Activated CD4-positive, alpha-beta T cell treated with anti-CD3 and anti-CD28 coated beads, Interleukin-2, amount 50 U/mL, for 16 hours (primary cell): ENCODE data around the gene CES5A.
"Not testable (repeated sequence)": the region's sequence is repeated elsewhere in the genome, so short reads cannot be mapped to it uniquely, and the experiment has no call there.

ENCODE experiments used
- DNase-seq: peaks from one replicate; pipeline ENCODE4 v3.0.0-alpha.2; 2020

CES5A gene

DNA sequence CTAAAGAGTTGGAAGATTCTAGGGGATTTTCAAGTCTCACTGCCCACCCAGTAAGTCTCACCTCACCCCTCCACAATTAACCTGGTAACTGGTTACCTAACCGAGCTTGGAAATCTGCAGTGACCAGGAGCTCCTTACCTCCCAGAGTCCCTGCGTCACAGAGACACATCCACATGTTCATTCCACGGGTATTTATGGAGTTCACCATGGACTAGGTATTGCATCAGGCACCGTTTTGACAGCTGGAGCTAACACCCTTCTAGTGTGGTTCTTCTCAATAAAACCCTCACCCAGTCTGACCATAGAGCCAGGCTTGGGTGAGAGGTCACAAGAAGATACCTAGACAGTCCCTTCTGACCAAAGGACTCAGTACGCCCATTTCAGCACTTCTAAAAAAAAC is 2.1 kb downstream of the CES5A start:
- no peak for DNase-seq

DNA sequence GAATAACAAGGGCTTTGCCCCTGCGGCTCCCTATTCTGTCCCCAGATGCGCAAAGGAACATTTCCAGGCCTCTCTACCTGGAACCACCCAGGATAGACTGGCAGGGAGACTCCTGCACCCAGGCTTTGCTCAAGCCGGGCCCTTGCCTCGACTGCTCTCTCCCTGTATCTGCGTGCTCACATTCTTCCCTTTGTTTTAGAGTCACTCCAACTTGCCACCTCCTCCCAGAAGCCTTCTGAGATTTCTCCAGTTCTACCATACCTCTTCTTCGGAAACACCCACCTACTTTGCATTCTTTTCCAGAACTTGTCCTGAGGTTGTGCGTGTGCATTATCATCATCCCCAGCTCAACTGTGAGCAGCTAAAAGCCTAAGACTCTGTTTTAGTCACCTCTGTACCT is 3.0 kb downstream of the CES5A start:
- DNase-seq, result no peak

DNA sequence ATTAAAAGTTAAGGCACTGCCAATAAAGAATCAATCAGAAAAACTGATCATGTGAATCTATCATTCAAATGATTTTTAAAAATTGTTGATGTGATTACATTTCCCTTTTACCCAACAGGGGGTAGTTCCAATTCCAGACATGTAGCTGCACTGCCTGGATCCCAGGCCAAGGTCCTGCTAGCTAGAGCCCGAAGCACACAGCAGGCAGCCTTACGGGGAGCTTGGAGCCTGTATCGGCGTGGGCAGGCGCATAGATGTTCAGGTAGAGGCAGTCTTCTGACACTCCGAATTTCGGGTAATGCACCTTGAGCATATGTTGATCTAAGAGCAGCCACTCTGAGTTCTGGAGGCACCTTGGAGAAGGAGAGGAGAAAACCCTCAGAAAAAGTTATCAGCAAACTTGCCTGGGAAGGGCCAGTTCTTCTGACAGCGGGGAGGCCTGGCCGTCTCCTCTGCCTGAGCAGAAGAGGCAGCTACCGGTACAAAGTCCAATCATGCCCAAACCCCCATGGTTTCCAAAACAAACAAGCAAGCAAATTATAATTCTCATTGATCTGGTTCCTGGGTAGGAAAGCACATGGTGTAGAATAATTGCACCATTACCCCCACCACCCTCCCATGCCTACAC is 3.6 kb downstream of the CES5A start:
- DNase-seq, result no peak

DNA sequence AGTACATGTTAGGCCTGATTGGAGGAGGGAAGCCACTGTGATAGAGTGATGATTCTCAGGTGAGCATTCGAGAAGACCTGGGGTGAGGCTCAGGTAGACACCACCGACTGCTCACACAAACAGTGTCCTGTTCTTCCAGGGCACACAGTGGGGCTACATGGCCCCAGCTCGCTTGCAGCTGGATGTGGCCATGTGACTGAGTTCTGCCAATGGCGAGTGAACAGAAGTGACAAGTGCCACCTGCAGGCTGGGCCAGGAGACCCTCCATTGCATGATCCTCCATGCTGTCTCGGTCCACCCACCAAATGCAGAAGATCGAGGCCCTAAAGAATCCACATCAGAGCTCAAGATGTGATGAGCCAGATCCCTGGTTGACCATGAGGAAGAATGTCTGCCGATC is 6.2 kb downstream of the CES5A start:
- no peak for DNase-seq

DNA sequence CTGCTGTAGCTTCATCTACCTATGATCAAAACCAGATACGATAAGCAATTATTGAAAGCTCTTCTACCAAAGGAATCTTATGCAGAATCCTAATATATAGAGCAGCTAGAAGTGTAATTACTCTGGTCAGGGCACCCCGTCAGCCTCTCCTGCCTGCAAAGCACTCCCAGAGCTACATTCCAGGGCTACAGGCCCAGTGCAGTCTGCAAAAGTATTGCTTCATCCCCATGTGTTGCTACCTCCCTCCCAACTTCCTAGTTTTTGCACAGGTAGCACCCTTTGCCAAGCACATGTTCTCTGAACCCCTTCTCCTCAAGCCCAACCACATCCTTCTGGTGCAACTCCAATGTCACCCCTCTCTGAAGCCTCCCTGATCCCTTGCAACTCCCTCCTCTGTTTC is 7.0 kb downstream of the CES5A start:
- DNase-seq, result no peak

DNA sequence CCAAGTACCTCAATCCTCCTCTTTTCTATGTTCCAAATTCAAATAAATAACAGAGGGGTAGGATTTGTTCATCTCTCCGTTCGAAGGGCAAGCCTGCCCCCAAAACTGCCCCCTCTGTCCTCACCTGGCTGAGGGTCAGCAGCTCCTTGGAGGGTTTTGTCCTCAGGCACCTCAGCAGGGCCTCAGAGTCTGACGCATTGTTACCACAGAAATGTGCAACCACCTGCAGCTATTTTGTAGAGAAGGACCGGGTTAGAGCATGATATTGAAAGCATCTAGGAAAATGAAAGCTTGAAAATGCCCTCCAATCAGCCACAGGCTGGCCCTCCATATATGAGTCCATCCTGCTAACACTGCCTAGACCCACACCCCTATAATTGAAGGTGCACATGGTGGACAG is 13.9 kb downstream of the CES5A start:
- DNase-seq, result no peak

DNA sequence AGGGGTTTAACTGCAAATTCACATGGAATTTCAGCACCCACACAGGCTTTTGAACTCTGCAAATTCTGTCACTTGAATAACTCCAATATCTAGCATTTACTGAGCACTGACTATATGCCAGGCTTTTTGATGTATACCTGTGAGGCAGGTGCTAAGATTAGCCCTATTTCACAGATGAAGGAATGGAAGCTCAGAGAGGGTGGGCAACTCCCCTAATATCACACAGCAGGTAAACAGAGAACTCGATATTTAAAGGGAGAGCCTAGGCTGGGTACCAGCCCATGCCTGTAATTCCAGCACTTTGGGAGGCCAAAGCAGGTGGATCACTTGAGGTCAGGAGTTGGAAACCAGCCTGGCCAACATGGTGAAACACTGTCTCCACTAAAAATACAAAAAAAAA is 17.5 kb downstream of the CES5A start:
- not testable (repeated sequence) for DNase-seq

DNA sequence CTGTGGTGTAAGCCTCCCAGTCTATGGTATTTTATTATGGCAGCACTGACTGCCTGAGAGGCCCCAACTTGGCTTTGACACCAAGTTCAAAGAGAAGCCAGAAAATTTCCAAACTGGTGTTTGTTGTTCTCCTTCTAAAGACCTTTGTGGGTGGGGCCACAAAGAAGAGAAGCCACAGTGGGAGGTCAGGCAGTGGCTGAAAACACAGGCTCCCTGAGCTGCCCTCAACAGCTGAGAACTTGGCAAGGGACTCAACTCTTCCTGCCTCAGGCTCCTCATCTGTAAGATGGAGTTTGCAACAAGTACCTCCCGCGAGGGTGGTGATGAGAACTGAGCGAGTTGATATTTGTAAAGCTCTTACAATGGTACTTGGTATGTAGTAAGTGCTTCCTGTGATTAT is 18.2 kb downstream of the CES5A start:
- DNase-seq, result no peak

DNA sequence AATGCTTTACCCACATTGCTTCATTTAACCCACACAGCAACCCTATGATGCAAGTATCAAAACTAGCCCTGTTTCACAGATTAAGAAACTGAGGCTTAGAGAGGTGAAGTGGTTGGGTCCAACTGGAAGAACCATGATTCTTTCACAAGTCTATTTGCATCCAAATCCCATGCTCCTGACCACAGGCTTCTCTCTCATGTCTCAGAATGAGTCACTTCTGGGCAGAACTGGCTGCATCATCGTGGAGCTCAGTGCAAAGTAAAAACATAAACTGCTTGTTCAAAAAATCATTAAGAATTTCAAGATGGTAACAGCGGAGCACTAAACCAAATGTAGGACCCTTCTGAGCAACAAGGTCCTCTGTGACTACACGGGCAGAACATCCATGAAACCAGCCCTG is 22.1 kb downstream of the CES5A start:
- DNase-seq, result no peak

DNA sequence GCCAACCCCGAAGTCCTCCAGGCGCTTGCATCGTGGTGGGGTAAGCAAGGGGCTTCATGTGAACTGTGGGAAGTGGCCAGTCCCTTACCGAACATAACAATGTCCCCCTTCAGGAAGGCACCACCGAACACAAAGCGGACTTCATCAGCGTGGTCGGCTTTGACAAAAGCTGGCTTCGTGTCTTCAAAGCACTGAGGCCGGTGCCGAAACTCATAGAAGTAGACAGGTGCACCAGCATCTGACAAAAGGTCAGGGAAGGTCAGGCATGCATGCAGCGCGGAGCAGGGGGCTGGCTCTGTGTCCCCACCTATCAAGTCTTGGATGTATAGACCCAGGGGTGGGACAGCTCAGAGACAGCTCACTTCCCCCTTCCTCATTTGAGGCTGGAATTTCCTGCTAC is 25.6 kb downstream of the CES5A start:
- no peak for DNase-seq

DNA sequence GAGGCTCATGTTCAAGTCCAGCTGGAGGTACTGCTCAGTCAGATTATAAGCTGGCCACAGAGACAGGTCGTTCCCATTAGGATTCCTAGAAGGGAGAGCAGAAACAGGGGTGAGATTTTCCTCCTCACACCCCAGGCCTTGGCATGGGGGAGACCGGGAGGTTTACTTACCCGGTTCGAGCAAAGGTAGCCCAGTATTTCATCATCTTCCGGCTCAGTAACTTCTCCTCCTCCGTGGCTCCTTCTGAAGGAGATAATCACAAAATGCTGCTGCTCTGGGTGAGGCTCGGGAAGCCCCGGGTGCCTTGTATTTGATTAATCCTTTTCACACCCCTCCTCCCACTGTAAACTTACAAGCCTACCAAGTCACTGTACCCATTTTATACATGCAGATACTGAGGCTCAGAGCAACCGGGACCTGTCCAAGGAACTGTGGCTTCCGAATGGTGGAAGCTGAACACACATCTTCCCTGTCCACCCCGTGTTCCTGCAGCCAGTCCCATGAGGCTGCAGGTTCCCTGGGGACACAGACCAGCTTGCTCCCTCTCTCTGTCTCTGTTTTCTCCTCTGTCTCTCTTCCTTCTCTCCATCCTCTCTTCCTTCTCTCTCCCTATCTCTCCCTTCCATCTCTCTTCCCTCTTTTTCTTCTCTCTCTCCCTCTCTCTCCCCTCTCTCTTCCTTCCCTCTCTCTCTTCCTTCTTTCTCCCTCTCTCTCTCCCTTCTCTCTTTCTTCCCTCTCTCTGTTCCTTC is 28.4 kb downstream of the CES5A start:
- DNase-seq, result no peak

DNA sequence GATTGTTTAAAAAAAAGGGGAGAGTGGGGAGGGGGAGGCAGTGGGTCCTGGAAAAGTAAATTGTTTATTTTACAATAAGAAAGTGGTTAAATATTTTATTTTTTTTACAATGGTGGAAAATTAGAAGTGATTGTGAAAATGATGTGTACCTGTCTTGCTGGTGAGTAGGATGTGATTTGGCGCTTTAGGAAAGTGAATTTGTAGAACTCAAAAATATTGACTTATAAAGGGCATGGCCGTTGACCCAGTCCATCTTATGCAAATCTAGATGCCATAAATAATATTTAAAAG is 32.1 kb downstream of the CES5A start:
- no peak for DNase-seq

DNA sequence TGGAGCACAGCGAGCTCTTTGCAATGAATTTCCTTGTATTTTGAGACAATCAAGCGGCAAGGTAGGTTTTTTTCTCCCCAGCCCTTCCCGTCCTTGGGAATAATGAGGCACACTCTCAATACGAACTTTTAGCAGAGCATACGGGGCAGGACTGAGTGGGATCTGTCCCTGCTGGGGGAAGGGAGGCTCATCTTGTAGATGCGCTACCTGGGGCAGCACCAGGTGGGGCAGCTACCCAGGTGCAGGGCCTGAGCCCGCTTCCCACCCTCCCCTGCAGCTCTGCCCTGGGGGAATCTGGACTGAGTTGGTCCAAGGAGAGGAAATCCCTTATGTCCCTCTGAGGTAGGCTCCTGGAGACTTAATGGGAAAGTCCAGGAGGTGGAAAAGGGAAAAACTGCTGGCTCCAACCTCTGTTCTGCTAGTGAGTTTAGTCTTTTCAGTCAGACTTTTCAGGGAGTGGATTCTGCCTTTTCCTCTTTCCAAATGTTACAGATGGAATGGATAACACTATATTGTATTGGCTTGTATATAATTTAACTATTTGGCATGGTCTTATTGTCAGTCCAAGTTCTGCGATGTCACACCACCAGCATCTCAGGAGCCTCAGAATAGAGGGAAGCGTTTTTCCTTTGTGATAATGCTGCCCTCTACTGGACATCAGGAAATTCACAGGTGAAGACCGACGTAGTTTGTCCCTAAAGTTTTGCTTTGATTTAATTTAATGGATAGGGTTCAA is 32.6 kb downstream of the CES5A start:
- DNase-seq, result peak; percentile 47

DNA sequence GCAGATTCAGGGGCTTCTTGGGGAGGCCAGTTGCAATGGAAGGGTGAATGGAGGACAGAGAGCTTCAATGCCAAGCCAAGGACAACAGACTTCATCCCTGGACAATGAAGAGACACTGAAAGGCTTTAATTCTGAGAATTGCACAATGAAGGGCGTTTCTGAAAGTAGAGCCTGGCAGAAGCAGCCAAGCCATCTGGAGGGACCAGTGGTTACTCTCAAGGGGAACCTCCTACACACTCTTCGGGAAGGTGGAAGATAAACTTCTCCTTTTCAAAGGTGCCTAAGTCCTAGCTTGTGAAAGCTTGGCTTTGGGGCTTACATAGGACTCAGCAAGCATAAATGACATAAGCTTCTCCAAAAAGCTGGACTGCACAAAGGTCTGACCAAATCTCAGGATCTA is 36.1 kb downstream of the CES5A start:
- no peak for DNase-seq

DNA sequence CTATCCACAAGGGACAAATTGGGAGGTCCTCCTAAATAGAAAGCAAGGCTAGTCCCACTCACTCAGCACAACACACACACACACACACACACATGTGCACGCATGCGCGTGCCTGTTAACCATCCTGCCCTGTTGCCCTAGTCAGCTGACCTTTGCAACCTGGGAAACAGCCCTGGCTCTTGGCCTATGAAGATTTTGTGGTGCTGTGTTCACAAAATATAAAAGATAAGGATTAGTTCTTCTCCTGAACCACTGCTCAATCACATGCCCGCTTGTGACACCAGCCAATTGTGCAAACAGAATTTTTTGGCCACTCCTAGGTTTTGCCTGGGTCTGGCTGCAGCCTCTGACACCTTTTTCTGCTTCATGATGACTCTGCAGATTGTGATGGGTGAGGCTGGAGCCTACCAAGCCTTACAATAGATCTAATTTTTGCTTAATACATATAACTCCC is 39.0 kb downstream of the CES5A start:
- DNase-seq, result no peak

DNA sequence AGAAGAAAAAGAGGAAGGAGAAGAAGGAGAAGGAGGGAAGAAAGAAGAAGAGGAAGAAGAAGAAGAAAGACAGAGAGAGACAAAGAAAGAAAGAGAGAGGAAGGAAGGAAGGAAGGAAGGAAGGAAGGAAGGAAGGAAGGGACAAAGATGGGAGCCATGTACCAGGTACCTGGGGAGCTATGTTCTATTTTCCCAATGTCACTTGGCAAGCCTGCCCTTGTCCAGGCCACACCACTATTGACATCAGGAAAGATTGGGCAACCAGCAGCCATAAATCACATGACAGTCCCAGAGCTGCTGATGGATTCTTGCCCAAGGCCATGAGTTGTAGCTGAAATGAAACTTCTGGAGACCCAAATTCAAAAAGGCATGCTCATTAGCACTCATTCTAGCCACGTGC is 39.6 kb downstream of the CES5A start:
- no peak for DNase-seq

DNA sequence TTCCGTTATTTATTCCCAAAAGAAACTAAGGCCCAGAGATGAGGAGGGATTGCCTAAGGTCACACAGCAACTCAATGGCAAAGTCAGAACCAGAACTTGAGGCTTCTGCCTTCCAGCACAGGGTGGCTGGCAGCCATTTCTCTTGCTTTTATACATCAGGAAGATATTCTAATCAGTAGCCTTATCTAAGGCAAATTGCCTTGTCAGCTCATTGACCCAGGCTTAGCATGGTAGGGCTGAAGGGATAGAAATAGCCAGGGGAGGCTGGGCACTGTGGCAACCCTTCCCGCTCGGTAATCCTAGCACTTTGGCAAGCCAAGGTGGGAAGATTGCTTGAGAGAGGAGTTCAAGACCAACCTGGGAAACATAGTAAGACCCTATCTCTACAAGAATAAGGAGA is 40.0 kb downstream of the CES5A start:
- DNase-seq, result not testable (repeated sequence)

DNA sequence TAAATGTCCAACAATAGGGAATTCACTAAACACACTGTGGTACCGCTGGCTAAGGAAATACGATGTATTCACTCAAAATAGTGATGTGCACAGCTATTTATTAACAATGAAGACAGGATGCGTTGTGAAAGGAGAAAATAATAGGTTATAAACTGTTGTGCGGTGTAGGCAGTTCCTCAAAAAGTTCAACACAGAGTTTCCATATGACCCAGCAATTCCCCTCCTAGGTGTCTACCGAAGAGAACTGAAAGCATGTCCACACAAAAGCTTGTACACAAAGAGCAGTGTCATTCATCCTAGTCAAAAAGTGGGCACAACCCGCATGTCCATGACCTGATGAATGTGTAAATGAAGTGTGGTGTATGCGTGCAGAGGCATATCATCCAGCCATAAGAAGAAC is 41.1 kb downstream of the CES5A start:
- no peak for DNase-seq

DNA sequence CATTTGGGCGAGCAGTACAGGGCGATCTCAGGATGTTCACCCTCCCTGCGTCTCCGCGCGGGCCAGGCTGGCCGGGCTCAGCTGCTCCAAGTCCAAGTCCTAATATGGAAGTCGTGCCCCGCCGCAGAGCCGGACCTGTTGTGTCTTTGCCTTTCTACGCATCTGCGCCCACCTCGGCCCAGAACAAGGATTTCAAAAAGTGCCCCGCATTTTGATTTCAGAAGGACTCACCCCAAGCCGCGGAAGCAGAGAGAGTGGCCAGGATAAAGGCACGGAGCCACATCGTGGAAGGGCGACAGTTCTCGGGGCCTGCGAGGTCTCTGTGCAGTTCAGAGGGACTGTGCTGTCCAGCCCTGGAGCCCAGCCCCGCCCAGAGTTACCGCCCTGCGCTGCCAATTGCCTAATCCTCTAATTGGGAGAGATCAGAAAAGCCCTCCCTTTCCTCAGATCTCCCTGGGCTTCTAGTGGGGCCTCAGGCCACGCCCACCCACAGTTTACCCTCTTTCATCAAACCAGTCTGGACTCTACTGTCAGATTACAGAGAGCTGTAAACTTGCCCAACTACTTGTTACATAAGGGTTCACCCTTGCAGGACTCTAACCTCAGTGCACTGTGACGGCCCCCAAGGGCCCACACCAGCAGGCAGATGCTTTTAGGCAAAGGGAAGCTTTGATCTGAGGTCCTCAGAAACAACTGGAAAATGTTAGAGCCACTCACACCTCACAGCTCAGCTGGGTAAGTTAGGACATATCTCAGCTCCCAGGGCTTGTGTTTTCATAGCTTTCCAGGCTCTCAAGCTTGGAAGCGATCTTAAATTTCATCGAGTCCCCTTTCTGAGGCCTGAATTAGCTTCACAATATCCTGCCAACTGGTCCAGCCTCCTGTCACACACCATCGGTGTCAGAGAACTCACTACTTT is 42.1 kb downstream of the CES5A start, which contains the start of gene CES1:
CES1 (minus strand) TSS at position 324 of the 919 bp plus-strand sequence; CDS start at position 283, 41 bp downstream.
- DNase-seq, result no peak

DNA sequence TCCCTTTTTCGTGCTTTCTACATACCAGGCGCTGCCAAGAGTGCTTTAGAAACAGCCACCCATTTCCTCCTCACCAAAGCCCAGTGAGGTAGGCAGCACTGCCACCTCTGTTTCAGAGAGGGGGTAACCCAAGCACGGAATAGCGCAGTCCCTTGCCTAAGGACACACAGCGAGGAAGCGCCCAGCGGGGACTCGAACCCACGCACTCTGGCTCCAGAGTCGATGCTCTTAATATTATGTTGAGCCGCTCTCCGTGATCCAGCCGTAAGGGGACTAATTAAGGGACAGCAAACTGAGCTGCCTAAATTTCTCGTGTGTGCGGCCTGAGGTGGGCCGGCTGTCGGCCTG is 42.8 kb downstream of the CES5A start:
- DNase-seq, result no peak

DNA sequence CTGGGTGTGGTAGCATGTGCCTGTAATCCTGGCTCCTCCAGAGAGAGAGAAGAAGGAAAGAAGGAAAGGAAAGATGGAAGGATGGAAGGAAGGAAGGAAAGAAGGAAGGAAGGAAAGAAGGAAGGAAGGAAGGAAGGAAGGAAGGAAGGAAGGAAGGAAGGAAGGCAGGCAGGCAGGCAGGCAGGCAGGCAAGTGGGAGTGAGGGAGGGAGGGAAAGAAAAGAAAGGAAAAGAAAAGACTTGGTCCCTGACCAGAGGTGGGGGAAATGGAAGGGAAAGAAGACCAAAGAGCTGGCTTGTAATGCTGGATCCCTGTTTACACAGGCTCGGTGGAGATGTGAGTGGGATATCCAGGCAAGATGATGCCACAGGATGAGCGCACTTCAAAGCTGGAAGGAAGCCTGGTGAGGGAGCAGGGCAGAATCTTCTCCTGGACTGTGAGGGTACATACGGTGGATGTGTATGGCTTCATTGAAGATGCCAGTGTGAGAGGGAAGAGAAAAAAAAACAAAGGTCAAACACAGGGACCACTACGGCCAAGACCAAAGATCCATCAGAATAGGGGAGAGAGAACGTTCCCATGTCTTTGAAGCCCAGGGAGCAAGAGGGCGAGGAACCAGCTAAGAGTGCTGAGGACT is 44.4 kb downstream of the CES5A start:
- no peak for DNase-seq

DNA sequence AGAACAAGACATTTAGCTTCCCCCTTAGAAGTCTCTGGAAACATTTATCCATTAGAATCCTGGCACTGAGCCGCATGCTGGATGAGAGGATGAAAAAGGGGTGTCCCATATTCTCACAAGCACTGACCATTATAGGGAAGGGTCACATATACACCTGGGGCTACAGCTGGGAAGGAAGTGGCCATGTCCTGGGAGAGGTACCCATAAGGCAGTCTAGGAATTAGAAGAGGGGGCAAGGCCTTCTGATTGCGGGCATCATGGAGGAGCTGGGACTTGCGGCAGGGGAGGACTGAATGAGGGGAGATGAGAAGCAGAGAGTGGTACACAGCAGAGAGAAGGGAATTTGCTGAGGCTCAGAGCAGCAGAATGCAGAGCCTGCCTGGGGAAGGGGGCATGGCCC is 45.9 kb downstream of the CES5A start:
- not testable (repeated sequence) for DNase-seq

DNA sequence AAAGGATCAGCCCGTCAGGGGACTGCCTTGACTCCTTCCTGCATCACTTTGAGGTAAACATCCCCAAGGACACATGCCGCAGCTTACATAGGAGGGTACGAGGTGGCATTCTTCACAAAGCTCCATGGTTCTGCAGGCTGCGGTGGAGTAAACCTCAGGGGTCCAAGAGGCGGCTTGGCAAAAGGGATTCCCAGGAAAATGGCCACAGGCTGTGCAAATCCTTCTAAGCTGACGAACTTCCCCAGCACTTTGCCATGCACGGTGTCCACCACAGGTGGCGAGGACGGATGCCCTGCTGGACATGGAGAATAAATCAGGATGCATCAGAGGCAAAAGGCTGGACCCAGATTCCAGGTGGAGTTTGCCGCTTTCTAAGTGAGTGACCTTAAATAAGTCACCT is 46.5 kb downstream of the CES5A start:
- no peak for DNase-seq
